Measurements from ENCODE around the gene KCNK16.

The KCNK16 gene

GRCh38 chr6:39341352-39341751, 18.9 kb upstream of the KCNK16 start:
- DNase-seq, result no peak

GRCh38 chr6:39339868-39340550, 17.5 kb upstream of the KCNK16 start:
- DNase-seq, result no peak

GRCh38 chr6:39339096-39339867, 16.8 kb upstream of the KCNK16 start:
- DNase-seq, result no peak

GRCh38 chr6:39338397-39338796, 15.9 kb upstream of the KCNK16 start:
- no peak for DNase-seq

- no peak for DNase-seq
Observed at GRCh38 chr6:39335780-39336545, 13.5 kb upstream of the KCNK16 start.

GRCh38 chr6:39333644-39334438, 11.3 kb upstream of the KCNK16 start:
- DNase-seq, result no peak

GRCh38 chr6:39330476-39330875, 8.0 kb upstream of the KCNK16 start:
- no peak for DNase-seq

- DNase-seq, result no peak
Observed at GRCh38 chr6:39330057-39330456, 7.6 kb upstream of the KCNK16 start.

GRCh38 chr6:39328066-39328465, 5.6 kb upstream of the KCNK16 start:
- no peak for DNase-seq

GRCh38 chr6:39327507-39327906, 5.0 kb upstream of the KCNK16 start:
- no peak for DNase-seq

GRCh38 chr6:39321761-39322160, 741 bp downstream of the KCNK16 start:
- DNase-seq, result no peak

GRCh38 chr6:39320363-39320984, 2.0 kb downstream of the KCNK16 start:
- no peak for DNase-seq

- no peak for DNase-seq
Observed at GRCh38 chr6:39319621-39320362, 2.7 kb downstream of the KCNK16 start.

- no peak for DNase-seq
Observed at GRCh38 chr6:39317256-39317655, 5.2 kb downstream of the KCNK16 start.

- DNase-seq, result no peak
Observed at GRCh38 chr6:39314273-39314795, 8.2 kb downstream of the KCNK16 start, which contains the start of gene KCNK17. KCNK17 (minus strand) TSS chr6:39314419; CDS start chr6:39314320, 99 bp downstream.

GRCh38 chr6:39313526-39314272, 8.8 kb downstream of the KCNK16 start:
- no peak for DNase-seq

- DNase-seq, result no peak
Observed at GRCh38 chr6:39312912-39313525, 9.5 kb downstream of the KCNK16 start.

- DNase-seq, result no peak
Observed at GRCh38 chr6:39310542-39310941, 12.0 kb downstream of the KCNK16 start.

- peak; percentile 98 for DNase-seq
Observed at GRCh38 chr6:39309942-39310531, 12.5 kb downstream of the KCNK16 start.

GRCh38 chr6:39307462-39307861, 15.0 kb downstream of the KCNK16 start:
- DNase-seq, result no peak

Measured in 8988T (cell line).